B cell (primary cell): ENCODE measurements around the gene SASH1. TPM values are rescaled to one million over a fixed set of nuclear protein-coding genes. Genes with fewer than 3 reads are reported as not detected.

Source experiments
- ATAC-seq: fragments of 200-7000 bp; cut with Tn5 transposase; one replicate; pipeline ENCODE4 v1.10.0; 2021; ENCODE audit warnings: low read depth, mild to moderate bottlenecking, moderate number of reproducible peaks, moderate library complexity
- CTCF ChIA-PET: fragments of 350-600 bp; sonication (Branson Sonifier 250); formaldehyde crosslinking; loops from one replicate; lab custom pipeline; 2021; ENCODE audit warnings: antibody characterized with exemption, inconsistent platforms; lab: Charles Lee
- POLR2A ChIA-PET: fragments of 350-600 bp; sonication (Branson Sonifier 250); formaldehyde crosslinking; loops from one replicate; lab custom pipeline; 2021; ENCODE audit warnings: antibody characterized with exemption; lab: Charles Lee
- DNase-seq: peaks from one replicate; pipeline ENCODE4 v3.0.0; 2013
- H2AFZ ChIP-seq: 2 replicates; pipeline ENCODE4 v1.6.1; 2012; ENCODE audit warnings: mild to moderate bottlenecking, low read depth, low read length; ENCODE audit not compliant: insufficient read depth, poor library complexity, severe bottlenecking
- H3K27ac ChIP-seq, 2 donors: 1 replicate in 1 of 2; 2 replicates in 1 of 2; pipeline ENCODE4 v1.5.1; 2012 to 2013; ENCODE audit warnings: low read length in 2 of 2, mild to moderate bottlenecking in 2 of 2, moderate library complexity in 1 of 2
- H3K27me3 ChIP-seq, 4 experiments: fragments of 200-600 bp in 1 of 4; sonication (generic) in 1 of 4; replicated peaks in 1 of 4; 1 replicate in 2 of 4; 2 replicates in 2 of 4; pipeline versions ENCODE4 v1.6.1 to v1.7.0; 2013 to 2016; ENCODE audit warnings: low read length in 3 of 4, mild to moderate bottlenecking in 2 of 4, mixed read lengths in 1 of 4, moderate library complexity in 1 of 4; ENCODE audit not compliant: insufficient read depth in 4 of 4, control insufficient read depth in 3 of 4; ENCODE audit errors: control extremely low read depth in 1 of 4
- H3K36me3 ChIP-seq, 2 experiments: replicated peaks in 1 of 2; 1 replicate in 1 of 2; 2 replicates in 1 of 2; pipeline versions ENCODE4 v1.6.1 to v1.7.1; 2013; ENCODE audit warnings: low read length in 1 of 2; ENCODE audit not compliant: insufficient read depth in 2 of 2, control insufficient read depth in 1 of 2; ENCODE audit errors: control extremely low read depth in 1 of 2, extremely low read depth in 1 of 2
- H3K4me1 ChIP-seq, 2 donors: fragments of 200-600 bp in 1 of 2; sonication (generic) in 1 of 2; 1 replicate in 1 of 2; 2 replicates in 1 of 2; pipeline versions ENCODE4 v1.5.1 to v1.6.1; 2013 to 2017; ENCODE audit warnings: low read length in 2 of 2; ENCODE audit not compliant: control insufficient read depth in 2 of 2, insufficient read depth in 2 of 2
- H3K4me2 ChIP-seq: replicated peaks from 2 replicates; pipeline ENCODE3; 2012; ENCODE audit warnings: mild to moderate bottlenecking, low read depth, low read length; ENCODE audit not compliant: poor library complexity, severe bottlenecking
- H3K4me3 ChIP-seq, 5 experiments: fragments of 200-600 bp in 1 of 5; sonication (generic) in 1 of 5; 1 replicate in 3 of 5; 2 replicates in 2 of 5; pipeline versions ENCODE4 v1.5.1 to v1.7.0; 2011 to 2016; ENCODE audit warnings: low read length in 4 of 5, mild to moderate bottlenecking in 4 of 5, low read depth in 2 of 5, control low read depth in 1 of 5, moderate library complexity in 1 of 5; ENCODE audit not compliant: insufficient read depth in 1 of 5; ENCODE audit errors: control extremely low read depth in 1 of 5, extremely low read depth in 1 of 5
- H3K79me2 ChIP-seq: fragments of 200-600 bp; sonication (generic); one replicate; pipeline ENCODE4 v1.6.0; 2016; ENCODE audit warnings: low read length; ENCODE audit not compliant: control insufficient read depth, insufficient read depth
- H3K9ac ChIP-seq: fragments of 200-600 bp; sonication (generic); 2 replicates; pipeline ENCODE4 v1.6.1; 2017; ENCODE audit warnings: mild to moderate bottlenecking, low read length, moderate library complexity
- H3K9me3 ChIP-seq, 3 donors: one replicate each; pipeline versions ENCODE4 v1.6.1 to v1.7.1; 2013; ENCODE audit warnings: low read length in 2 of 3; ENCODE audit not compliant: control insufficient read depth in 2 of 3, insufficient read depth in 1 of 3; ENCODE audit errors: control extremely low read depth in 1 of 3
- H4K20me1 ChIP-seq: 2 replicates; pipeline ENCODE4 v1.6.0; 2012; ENCODE audit warnings: mild to moderate bottlenecking, low read length; ENCODE audit not compliant: insufficient read depth, control insufficient read depth, poor library complexity, severe bottlenecking
- H3K27ac Mint-ChIP-seq: one replicate; pipeline ENCODE4 v1.8.0; 2021; ENCODE audit warnings: mixed read lengths
- H3K27me3 Mint-ChIP-seq: one replicate; pipeline ENCODE4 v1.8.0; 2021; ENCODE audit warnings: mixed read lengths
- H3K4me1 Mint-ChIP-seq: one replicate; pipeline ENCODE4 v1.8.0; 2021; ENCODE audit warnings: mixed read lengths
- H3K4me3 Mint-ChIP-seq: one replicate; pipeline ENCODE4 v1.8.0; 2021; ENCODE audit warnings: mixed read lengths
- H3K9me3 Mint-ChIP-seq: one replicate; pipeline ENCODE4 v1.8.0; 2022; ENCODE audit warnings: mixed read lengths; ENCODE audit not compliant: insufficient read depth
- CTCF ChIP-seq: fragments of 200-600 bp; IDR thresholded peaks from one replicate; pipeline ENCODE4 v1.8.0; 2022; ENCODE audit warnings: antibody characterized with exemption, mild to moderate bottlenecking
- EZH2 ChIP-seq: IDR thresholded peaks from 2 replicates; pipeline ENCODE4 v1.6.1; 2012; ENCODE audit warnings: borderline replicate concordance, low read depth, mild to moderate bottlenecking, moderate library complexity, low read length; ENCODE audit not compliant: insufficient read depth, poor library complexity, severe bottlenecking
- WGBS: methylation state at CpG from one replicate; pipeline ENCODE4 v1.1.5; 2013; ENCODE audit warnings: missing lambda C conversion rate; ENCODE audit not compliant: insufficient coverage; 5-methylcytosine and 5-hydroxymethylcytosine counted together
- intact Hi-C: fragments of 100-400 bp; cut with micrococcal nuclease; formaldehyde crosslinking; loops from one replicate; pipeline ENCODE4 v1.10.0; 2022
- polyA plus RNA-seq: library from polyadenylated mRNA; depleted of rRNA; stranded (reverse); fragments of >200 nt; gene quantifications from 2 replicates; pipeline ENCODE4 v1.2.3, GENCODE V29; 2012
- total RNA-seq, 2 donors: library from RNA; stranded (reverse); fragments of 120-200 nt in 1 of 2; gene quantifications; 1 replicate in 1 of 2; 2 replicates in 1 of 2; pipeline versions ENCODE4 v1.2.3 to v1.2.4, GENCODE V29; 2013 to 2022

The SASH1 gene
- total and polyA plus RNA-seq, 2 donors (not counting 1 experiment from before 2014, with no cell fraction given) = 0.01 to 0.07 TPM

- peaks cover 23 to 24% of the 10 kb centered on the region in 2 donors for H3K4me1 ChIP-seq
- Mint-ChIP-seq H3K4me3 (peak overlapping the region; percentile 75), H3K27ac (peak overlapping the region; percentile 81), H3K9me3 (no peaks in the 10 kb centered on the region), H3K4me1 (peaks cover 54% of the 10 kb centered on the region), H3K27me3 (no peaks in the 10 kb centered on the region)
- DNase-seq = no peak
- no peaks in the 10 kb centered on the region for H4K20me1 ChIP-seq
- peaks cover 0 to 6% (median 0%) of the 10 kb centered on the region in 3 donors for H3K9me3 ChIP-seq
- H3K9ac ChIP-seq = no peak overlapping the region
- H2AFZ ChIP-seq = no peak overlapping the region
- no peaks in the 10 kb centered on the region for H3K27me3 ChIP-seq
- H3K27ac ChIP-seq = no peak overlapping the region
- WGBS = 19% methylated on average over 2 of the region's 5 CpGs
- H3K4me2 ChIP-seq = no peak overlapping the region
- intact Hi-C loops = no loop called here
- no peaks in the 10 kb centered on the region for H3K79me2 ChIP-seq
- ChIA-PET POLR2A (no interaction called here), CTCF (no interaction called here)
- no peak overlapping the region for H3K4me3 ChIP-seq
- TF ChIP-seq EZH2 (no peak), CTCF (no peak)
- no peak for ATAC-seq
- H3K36me3 ChIP-seq = no peaks in the 10 kb centered on the region
Observed at GRCh38 chr6:148521158-148521557, 178.5 kb downstream of the SASH1 start.

GRCh38 chr6:148521586-148521985 is 178.9 kb downstream of the SASH1 start:
- Mint-ChIP-seq H3K27ac (peak overlapping the region; percentile 81), H3K9me3 (no peaks in the 10 kb centered on the region), H3K4me1 (peaks cover 52% of the 10 kb centered on the region), H3K4me3 (peak overlapping the region; percentile 75), H3K27me3 (no peaks in the 10 kb centered on the region)
- H3K79me2 ChIP-seq = no peaks in the 10 kb centered on the region
- no peak overlapping the region for H2AFZ ChIP-seq
- H3K36me3 ChIP-seq = no peaks in the 10 kb centered on the region
- TF ChIP-seq EZH2 = no peak
- TF ChIP-seq CTCF = no peak
- CTCF ChIA-PET = no interaction called here
- H3K27me3 ChIP-seq = no peaks in the 10 kb centered on the region
- intact Hi-C loops = no loop called here
- no peaks in the 10 kb centered on the region for H4K20me1 ChIP-seq
- peaks cover 23 to 24% of the 10 kb centered on the region in 2 donors for H3K4me1 ChIP-seq
- no CpG with 5 or more reads among the region's 1 CpG for WGBS
- no peak overlapping the region for H3K4me3 ChIP-seq
- no peak overlapping the region for H3K27ac ChIP-seq
- no peak overlapping the region for H3K4me2 ChIP-seq
- no peak overlapping the region for H3K9ac ChIP-seq
- DNase-seq = no peak
- POLR2A ChIA-PET = no interaction called here
- peaks cover 0 to 6% (median 0%) of the 10 kb centered on the region in 3 donors for H3K9me3 ChIP-seq
- no peak for ATAC-seq
